ENCODE measurements around the gene TRIM5.

GRCh38 chr11:5626196-5626595 lies 58.7 kb downstream of the TRIM5 start:
- no peak for TF ChIP-seq EZH2phosphoT487 (IDR thresholded peaks at IDR 0.05; ENCODE audit: insufficient read depth, low read depth)
- TF ChIP-seq EZH2 (IDR thresholded peaks at IDR 0.05; ENCODE audit: insufficient read depth, poor library complexity, severe bottlenecking), result no peak
